NCI-H1048 (cell line): Measurements from ENCODE around the gene PSMD1.

Source experiments
- DNase-seq: peaks from one replicate; lab custom pipeline; 2025; lab: John Stamatoyannopoulos, UW

The PSMD1 gene

GRCh38 chr2:231036131-231036530, 20.5 kb upstream of the PSMD1 start:
- DNase-seq: no peak

GRCh38 chr2:231036578-231037106, 20.0 kb upstream of the PSMD1 start:
- no peak for DNase-seq

GRCh38 chr2:231037202-231037730, 19.4 kb upstream of the PSMD1 start, which contains the start of gene C2orf72:
C2orf72 (plus strand) TSS chr2:231037523; CDS start chr2:231037566, 43 bp downstream.
- no peak for DNase-seq

- no peak for DNase-seq
Observed at GRCh38 chr2:231037731-231038482, 18.8 kb upstream of the PSMD1 start.

GRCh38 chr2:231038483-231039293, 18.0 kb upstream of the PSMD1 start:
- no peak for DNase-seq

GRCh38 chr2:231039294-231039664, 17.4 kb upstream of the PSMD1 start:
- no peak for DNase-seq

GRCh38 chr2:231039821-231040364, 16.8 kb upstream of the PSMD1 start:
- DNase-seq: no peak

- no peak for DNase-seq
Observed at GRCh38 chr2:231041061-231041689, 15.5 kb upstream of the PSMD1 start.

- DNase-seq: no peak
Observed at GRCh38 chr2:231043796-231044195, 12.9 kb upstream of the PSMD1 start.

GRCh38 chr2:231046916-231047273, 9.8 kb upstream of the PSMD1 start:
- no peak for DNase-seq

- no peak for DNase-seq
Observed at GRCh38 chr2:231047274-231047922, 9.3 kb upstream of the PSMD1 start.

GRCh38 chr2:231047923-231048915, 8.4 kb upstream of the PSMD1 start:
- DNase-seq: no peak

GRCh38 chr2:231049286-231050017, 7.2 kb upstream of the PSMD1 start:
- no peak for DNase-seq

GRCh38 chr2:231050018-231050901, 6.4 kb upstream of the PSMD1 start:
- no peak for DNase-seq

- no peak for DNase-seq
Observed at GRCh38 chr2:231051116-231051515, 5.6 kb upstream of the PSMD1 start.

- DNase-seq: peak; percentile 55
Observed at GRCh38 chr2:231052494-231053451, 3.9 kb upstream of the PSMD1 start.

GRCh38 chr2:231053846-231054245, 2.8 kb upstream of the PSMD1 start:
- no peak for DNase-seq
